T-helper 1 cell (primary cell): ENCODE results near the gene UROC1.

Source experiments
- DNase-seq, 5 donors: peaks; one replicate each; pipeline ENCODE4 v3.0.0-alpha.2; 2012 to 2020

The UROC1 gene

DNA sequence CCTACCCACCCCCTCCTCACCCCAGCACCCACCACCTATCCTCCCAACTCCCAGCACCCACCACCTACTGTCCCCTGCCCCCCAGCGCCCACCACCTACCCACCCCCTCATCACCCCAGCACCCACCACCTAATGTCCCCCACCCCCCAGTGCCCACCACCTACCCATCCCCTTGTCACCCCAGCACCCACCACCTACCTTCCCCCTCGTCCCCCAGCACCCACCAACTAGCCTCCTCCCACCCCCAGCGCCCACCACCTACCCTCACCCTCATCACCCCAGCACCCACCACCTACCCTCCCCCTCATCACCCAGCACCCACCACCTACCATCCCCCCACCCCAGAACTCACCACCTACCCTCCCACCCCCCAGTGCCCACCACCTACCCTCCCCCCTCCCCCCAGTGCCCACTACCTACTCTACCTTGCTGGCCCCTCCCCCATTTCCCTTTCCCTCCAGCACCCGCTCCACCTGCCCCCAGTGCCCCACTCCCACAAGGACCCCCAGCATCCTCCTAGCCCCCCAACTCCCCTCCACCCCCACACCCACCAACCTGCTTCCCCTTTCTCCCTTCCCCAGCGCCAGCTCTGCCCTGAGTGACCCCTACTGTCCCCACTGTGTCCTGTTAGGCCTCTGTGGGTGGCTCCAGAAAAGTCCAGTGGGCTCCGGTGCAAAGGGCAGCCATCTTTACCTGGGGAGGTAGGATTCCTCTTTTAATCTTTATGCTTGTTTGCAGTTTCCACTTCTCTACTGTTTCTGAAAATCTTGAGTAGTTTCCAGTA is 1.2 kb downstream of the UROC1 start:
- no peak for DNase-seq

DNA sequence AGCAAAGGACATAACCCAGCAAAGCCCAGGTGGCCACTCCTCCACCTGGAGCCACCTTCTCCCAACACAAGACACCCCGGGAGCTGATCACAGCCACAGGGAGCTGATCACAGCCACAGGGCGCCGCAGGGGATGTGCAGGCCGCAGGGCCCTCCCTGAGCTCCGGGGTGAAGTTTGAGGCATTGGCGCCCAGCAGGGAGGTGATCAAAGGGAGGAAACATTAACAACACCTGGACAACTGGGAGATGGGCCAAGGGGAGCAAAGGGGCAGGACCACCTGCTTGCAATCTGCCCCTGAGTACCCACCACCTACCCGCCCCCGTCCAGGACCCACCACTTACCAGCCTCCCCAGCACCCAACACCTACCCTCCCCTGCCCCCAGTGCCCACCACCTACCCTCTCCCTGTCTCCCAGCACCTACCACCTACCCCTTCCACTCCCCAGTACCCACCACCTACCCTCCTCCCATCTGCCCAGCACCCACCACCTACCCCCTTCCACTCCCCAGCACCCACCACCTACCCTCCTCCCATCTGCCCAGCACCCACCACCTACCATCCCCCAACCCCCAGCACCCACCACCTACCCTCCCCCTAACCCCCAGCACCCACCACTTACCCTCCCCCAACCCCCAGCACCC is 2.4 kb downstream of the UROC1 start:
- no peak for DNase-seq

DNA sequence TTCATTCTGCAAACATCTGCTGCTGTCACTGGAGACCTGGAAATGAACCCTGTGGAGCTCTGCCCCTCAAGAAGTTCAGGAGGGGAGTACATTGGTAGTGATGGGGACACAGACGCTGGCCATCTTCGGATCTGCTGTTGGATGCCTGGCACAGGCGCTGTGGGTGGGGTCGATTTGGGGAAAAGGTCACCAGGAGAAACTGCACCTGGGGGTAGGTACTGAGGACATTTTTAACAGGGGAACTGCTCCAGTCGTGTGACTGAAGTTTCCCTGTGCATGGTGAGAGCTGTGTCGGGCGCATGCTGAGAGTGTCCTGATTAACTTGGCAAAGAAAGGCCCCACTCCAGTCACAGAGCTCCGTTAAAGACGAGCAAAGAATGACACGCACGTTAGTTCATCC is 3.4 kb downstream of the UROC1 start:
- no peak for DNase-seq

DNA sequence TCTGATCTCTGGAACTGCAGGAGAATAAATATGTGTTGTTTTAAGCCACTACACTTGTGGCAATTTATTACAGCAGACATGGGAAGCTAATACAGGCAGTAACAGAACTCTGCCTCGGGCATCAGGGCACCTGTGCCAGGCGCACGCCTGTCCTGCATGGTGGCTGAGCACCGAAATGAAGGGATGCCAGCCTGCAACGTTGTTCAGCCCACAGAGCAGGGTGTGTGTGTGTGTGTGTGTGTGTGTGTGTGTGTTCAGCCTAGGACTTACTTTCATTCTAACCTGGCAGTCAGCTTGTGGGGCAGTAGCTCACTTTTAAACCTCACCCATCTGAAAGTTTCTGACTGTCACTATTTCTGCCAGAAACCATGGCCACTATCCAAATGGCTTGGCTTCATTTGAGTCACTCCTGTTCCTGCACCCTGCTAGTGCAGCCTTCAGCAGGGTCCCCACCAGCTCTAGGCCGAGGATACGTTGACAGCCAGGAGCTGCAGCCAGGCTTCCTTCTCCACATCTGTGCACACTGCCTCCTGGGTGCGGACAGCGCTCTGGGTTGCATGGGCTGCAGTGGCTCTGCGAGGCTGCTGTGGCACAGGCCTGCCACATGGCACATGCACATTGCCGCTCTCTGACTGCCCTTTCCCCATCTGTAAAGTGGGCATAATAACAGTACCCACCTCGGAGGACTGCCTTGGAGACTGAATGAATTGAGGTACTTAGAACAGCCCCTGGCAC is 4.5 kb downstream of the UROC1 start:
- no peak for DNase-seq

DNA sequence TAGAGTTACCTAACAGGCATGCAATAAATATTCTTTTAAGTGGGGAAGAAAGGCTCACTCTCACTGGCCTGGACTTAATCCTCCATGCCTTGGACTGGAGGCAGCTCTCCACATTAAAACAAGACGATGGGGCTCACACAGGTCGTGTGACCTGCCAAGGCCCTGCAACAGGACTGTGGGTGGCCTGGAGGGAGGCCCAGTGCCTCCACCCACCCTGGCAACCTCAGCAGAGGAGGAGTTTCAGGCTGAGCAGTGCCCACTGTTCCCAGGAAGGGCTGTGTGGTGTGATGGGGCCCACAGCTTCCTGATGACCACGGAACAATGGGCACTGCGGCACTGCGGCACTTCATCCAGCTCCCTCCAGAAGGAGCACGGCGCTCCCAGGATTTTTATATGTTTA is 5.5 kb downstream of the UROC1 start:
- DNase-seq, result no peak

DNA sequence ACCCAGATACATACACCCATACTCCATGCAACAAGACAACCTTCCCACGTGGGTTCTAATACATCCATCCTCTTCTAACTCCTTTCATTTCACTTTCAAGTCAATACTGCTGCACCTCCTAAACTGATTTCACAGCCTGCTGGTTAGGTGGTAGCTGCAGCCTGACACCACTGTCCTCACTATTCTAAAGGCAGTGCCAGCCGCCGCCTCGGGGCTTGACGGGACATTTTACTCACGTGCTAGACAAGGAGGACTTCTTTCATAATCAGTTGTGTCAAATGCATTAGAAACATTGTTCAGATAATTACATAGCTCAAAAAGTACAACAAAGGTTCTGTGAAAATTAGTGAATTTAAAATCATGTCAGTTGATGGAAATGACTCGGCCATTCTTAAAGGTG is 6.3 kb downstream of the UROC1 start:
- DNase-seq, result no peak

DNA sequence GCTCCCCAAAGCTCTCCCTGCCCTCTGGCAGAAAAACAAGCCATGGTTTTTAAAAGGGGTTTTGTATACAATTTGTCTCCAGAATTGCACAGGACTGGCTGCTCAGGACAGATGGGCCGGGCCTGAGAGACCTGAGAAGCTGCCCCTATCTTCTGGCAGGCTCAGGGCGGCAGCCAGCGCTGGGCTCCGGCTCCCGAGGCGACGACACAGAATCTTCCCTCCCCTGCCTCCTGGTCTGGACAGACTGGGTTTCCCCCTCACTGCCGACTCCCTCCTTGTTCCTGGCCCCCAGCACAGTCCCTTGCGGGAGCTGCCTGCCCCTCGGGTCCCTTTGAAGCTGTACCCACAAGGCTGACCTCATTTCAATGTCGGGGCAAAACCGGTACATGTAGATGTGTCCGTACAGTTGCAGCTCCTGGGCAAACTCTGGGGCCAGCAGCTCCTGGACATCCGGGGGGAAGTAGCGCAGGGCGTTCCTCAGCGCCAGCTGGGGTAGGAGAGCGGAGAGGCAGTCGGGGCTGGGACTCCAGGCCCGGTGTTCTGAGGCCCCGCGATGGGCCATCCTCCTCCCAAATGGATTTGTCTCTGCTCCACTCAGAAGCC is 7.2 kb downstream of the UROC1 start:
- no peak for DNase-seq

DNA sequence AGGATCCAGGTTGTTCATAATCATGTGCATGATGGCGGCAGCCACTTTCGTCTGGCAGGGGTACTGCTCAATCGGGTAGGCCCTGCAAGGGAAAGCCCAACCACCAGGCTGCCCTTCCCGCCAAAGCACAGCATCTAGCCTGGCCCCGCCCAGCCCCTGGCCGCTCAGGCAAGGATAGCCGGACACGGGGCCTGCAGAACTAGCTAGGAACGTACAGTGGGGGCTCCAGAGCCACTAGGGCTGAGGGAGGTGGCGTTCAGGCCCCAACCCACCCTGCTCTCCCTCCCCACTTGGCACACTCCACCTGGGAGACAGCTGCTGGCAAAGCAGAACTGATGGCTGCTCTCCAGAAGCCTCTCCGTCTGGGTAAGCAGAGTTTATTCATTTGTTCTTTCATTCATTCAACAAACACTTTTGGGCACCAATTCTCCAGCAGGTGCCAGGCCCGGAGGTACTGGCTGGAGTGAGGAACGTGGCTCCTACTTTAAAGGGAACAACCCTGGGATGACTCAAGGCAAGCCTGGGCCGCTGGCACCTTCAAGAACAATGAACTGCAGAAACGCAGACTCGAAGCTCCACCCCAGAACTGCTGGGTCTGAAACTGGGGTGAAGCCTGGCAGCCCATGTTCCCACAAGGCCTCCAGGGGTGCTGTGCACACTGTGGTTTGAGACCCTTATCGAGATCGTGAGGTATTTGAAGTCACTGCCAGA is 7.8 kb downstream of the UROC1 start:
- no peak for DNase-seq

DNA sequence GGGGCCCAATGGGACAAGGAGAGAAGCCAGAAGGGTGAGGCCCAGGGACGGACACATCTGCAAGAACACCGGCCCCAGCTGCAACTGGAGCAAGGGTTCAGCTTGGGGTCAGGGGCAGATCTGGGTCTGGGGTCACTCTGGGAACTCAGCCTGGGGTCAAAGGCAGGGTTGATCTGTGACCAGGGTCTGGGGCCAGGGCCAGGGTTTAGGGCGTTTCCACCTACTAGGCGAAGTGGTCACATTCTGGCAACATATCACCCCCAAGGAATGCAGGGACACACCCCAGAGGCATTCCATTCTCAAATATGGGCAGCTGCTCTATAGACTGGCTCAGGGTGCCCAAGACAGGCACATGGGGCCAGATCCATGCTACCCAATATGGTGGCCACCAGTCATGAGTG is 9.0 kb downstream of the UROC1 start:
- no peak for DNase-seq

DNA sequence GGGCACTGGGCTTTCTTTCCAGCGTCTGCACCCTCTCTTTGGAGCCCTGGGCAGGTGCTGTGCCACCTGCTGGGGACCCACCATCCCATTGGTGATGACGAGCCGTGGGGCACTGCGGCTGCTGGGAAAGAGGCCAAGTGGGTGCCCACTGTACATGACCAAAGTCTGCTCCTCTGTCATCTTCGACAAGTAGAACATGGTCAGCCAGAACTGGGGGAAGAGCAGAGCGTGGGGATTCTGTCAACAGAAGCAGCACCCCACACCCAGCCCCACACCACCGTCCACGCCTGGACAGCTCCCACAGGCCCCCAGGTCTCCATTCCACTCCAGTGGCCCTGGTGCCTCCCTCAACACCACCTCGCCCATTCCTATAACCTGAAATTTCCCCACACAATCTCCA is 9.7 kb downstream of the UROC1 start:
- no peak for DNase-seq

DNA sequence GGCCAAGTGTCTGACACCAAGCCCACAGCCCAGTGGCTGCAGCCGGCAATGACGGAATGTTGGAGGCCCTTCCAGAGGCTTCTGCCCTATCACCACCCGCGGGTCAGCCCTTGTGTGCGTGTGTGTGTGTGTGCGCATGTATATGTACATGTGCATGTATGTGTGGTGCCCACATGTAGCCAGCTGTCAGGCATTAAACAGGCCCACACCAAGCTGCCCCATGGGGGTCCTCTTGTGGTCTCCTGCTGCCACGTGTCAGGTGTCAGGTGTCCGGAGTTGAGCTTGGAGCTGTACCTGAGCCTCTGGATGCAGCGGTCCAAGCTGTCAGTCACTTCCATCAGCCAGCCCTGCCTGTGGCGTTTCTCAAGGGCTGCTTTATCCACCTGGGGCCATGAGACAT is 13.9 kb downstream of the UROC1 start:
- no peak for DNase-seq

DNA sequence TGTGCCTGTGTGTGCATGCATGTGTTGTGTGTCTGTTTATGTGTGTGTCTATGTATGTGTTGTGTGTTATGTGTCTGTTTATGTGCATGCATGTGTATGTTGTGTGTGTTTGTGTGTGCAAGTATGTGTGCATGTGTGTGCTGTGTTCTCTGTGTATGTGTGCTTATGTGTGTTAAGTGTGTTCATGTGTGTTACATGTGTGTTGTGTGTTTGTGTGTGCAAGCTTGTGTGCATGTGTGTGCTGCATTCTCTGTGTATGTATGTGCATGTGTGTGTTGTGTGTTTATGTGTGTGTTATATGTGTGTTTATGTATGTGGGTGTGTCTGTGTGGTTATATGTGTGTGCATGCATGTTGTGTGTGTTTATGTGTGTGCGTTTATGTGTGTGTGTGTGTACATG is 14.9 kb downstream of the UROC1 start:
- no peak for DNase-seq

DNA sequence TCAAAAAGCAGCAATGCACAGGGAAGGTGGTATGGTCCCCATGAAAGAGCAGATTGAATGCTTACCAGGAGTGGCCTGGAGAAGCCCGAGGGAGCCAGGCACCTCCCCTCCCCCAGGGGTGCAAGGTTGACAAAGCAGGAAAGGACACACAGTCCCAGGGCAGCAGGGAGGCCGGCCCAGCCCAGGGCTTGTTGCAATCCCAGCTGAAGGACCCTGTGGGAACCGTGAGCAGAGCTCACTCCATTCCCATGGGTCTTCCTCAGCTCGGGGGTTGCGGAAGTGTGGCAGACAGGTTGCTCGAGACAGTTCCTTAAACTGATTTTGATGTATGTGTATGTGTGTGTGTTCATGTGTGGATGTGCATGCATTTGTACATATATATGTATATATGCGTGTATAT is 15.8 kb downstream of the UROC1 start:
- no peak for DNase-seq

DNA sequence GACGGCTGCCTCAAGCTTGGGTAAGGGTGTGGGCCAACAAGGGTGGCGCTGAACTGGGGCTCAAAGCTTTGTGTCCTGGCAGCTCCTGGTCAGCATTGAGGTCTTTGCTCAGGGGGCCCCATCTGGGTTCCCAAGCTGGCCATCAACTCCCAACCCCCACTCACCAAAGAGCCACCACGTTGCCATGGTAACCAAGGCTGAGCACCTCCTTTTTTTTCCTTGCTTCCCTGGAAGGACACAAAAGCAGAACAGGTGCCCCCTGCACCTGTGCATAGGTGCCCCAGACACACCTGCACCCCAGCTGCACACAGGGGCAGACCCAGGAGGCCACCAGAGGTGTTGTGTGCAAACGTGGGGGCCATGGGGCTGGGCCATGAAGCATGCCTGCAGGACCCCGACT is 16.5 kb downstream of the UROC1 start:
- no peak for DNase-seq

DNA sequence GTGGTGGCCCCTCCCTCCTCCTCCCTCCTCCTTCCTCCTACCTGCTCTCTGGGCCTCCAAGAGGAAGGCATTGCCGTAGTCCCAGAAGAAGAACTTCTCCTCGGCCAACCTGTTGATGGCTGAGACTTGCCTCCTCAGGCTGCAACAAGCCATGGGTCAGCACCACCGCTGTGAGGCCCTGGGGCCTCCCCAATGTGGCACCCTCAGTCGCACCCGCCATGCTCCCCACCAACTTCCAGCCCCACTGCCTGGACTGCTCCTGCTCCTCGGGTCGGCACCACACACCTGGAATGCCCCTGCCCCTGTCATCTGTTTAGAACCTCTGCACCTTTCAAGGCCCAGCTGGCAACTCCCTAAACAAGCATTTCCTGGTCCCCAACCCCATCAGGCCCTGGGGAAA is 17.6 kb downstream of the UROC1 start:
- DNase-seq, result no peak

DNA sequence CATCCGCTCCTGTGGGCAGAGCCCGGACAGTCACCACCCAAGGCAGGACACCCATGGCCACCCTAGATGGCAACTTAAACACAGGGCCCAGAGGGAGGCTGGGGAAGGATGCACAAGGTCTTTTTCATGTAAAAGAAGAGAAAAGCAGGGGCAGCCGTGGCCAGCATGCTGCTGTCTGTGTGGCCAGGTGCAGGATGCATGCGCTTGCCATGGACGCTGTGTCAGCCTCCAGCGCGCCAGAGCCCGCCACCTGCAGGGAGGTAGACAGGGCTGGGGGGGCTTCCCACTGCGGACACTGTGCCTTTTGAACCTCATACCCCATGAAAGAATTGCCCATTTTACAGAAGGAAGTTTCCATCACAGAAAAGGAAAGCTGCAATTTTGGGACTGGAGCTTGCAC is 18.2 kb downstream of the UROC1 start:
- no peak for DNase-seq

DNA sequence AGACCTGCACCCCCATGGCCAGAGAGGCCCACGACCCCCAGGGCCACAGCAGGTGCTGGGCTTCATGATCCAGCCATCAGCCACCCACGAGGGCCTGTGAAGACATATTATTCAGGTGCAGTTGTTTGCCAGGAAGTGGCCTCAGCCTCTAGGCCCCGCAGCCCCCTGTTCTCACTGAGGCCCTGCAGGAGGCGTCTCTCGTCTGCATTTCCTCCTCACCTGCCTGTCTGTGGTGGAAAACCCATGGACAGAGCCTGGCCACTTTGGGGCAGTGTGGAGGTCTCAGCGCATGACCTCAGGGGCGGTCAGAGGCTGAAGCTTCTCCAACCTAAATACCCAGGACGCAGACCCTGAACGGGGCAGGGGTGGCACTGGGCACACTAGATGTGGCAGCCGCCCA is 18.6 kb downstream of the UROC1 start:
- DNase-seq, result no peak

DNA sequence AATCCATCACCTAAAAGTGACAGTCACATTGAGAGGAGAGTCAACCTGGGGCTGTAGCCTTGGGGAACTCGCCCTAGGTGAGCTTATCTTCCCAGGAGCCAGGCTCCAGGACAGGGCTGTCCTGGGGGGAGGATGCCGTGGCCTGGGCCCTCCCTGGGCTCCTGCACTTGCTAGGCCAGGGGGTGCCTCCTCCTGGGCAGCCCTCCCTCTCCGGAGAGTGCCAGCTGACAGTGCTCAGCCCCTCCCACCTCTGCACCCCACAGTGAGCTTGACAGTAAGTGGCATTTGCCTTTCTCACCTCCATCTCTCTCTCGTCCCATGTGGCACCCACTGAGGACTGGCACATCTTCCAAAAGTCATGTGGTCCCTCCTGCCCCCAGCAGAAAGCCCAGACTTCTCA is 19.1 kb downstream of the UROC1 start:
- DNase-seq, result no peak

DNA sequence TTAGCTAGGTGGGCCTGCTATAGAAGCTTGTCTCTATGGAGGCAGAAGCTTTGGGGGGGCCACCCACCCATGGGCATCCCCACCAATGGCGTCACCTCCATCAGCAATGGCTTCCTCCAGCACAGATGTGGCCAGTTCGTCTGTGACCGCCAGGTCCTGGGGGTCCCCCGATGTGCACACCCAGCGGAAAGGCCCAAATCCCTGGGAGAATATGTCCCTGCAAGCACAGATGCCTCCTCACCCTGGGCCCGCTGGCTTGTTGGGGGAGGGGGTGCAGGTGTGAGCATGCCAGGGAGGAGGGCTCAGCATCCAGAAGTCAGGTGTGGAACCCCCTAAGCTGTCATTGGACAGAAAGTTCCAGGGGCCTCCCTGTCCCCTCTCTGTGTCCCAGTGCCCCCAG is 19.6 kb downstream of the UROC1 start:
- DNase-seq, result no peak

DNA sequence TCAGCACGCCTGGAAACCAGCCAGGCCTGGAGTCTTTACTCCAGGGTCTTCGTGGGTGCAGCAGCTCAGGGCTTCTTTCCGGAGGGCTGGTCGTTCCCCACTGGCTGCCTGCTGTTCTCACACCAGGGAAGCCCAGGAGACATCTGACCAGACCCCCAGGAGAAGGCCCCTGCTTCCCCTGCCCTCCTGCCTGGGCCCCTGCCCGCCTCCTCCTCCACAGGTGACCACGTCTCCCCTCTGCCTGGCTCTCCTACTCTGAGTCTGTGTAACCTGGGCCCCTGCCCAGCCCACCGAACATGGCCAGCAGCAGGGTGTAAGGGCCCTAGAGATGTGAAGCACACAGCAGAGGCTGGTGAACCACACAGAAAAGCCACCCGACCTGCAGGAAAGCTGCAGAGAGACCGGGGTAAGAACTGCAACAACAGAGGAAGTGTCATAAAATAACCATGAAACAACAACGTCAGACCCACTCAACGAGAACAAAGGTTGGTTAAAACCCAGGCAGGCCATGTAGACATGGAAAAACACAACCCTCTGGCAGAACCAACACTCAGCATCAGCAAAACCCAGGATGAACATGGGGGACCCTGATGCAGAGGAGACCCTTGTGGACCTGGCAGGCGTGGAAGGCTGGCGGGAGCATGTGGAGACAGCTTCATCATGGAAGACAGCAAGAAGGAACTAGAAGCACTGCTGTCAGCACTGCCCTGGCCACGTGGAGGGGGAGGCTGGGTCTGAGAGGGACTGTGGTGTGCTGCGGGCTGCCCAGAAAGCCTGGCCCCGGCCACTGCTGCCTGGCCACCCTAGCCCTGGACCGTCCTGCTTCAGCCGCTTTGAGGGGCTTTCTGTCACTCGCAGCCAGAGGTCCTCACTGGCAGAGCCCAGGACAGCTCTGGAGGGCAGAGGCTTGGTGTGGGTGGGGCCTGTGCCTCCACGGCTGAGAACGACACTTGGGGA is 20.4 kb downstream of the UROC1 start:
- DNase-seq, result no peak

DNA sequence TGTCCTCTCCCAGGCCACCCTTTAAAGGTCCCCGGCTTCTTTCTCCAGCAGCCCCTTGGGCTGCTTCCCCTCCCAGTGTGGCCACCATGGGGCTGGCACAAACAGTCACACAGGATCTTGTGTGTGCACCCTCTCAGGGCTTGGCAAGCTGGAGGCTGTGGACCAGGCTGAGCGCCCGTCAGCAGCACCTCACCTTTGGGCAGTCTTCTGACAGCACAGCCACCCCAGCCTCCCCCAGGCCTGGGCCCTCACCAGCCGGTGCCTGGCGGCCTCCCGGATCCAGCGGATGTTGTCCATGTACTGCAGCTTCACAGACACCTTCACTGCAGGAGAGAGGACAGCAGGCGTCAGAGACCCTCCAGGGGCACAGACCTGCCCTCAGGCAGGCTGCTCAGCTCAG is 21.8 kb downstream of the UROC1 start:
- DNase-seq, result no peak

DNA sequence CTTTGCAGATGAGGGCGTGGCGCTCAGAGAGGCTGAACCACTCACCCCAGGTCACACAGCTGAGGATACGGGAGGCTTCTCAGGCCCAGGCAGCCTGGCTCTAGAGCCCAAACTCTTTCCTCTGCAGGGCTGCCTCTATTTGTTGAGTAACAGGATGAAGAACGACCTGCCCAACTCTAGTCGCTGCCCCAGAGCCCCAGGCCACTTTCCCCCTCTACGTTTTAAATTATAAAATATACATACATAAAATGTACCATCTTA is 22.7 kb downstream of the UROC1 start:
- DNase-seq, result no peak
